ENCODE measurements around the gene PPP1R10.

PPP1R10 gene

GRCh38 chr6:30625511-30625910 lies 8.5 kb upstream of the PPP1R10 start:
- DNase-seq, result no peak

- no peak for DNase-seq
These were observed 2.5 kb upstream of the PPP1R10 start for GRCh38 chr6:30619561-30619960.

GRCh38 chr6:30618270-30618797 lies 1.3 kb upstream of the PPP1R10 start:
- DNase-seq, result no peak

GRCh38 chr6:30617565-30618269 lies 674 bp upstream of the PPP1R10 start, which contains the start of gene MRPS18B:
Gene MRPS18B, plus strand, starts transcription at chr6:30617840. Its CDS starts 26 bp downstream, at chr6:30617866.
- DNase-seq, result peak; percentile 96

- DNase-seq, result peak; percentile 46
These were observed 859 bp downstream of the PPP1R10 start for GRCh38 chr6:30615958-30616810.

GRCh38 chr6:30615219-30615957 lies 1.7 kb downstream of the PPP1R10 start:
- peak; percentile 72 for DNase-seq

- no peak for DNase-seq
These were observed 2.2 kb downstream of the PPP1R10 start for GRCh38 chr6:30614843-30615218.

GRCh38 chr6:30614044-30614842 lies 2.8 kb downstream of the PPP1R10 start:
- no peak for DNase-seq

- no peak for DNase-seq
These were observed 3.6 kb downstream of the PPP1R10 start for GRCh38 chr6:30613251-30614043.

- no peak for DNase-seq
These were observed 4.3 kb downstream of the PPP1R10 start for GRCh38 chr6:30612687-30613248.

- no peak for DNase-seq
These were observed 4.8 kb downstream of the PPP1R10 start for GRCh38 chr6:30612213-30612612.

GRCh38 chr6:30611856-30612194 lies 5.2 kb downstream of the PPP1R10 start:
- DNase-seq, result no peak

- DNase-seq, result no peak
These were observed 5.7 kb downstream of the PPP1R10 start for GRCh38 chr6:30611150-30611855.

GRCh38 chr6:30610065-30610464 lies 7.0 kb downstream of the PPP1R10 start:
- DNase-seq, result no peak

GRCh38 chr6:30603961-30604360 lies 13.1 kb downstream of the PPP1R10 start:
- DNase-seq, result no peak

- no peak for DNase-seq
These were observed 15.0 kb downstream of the PPP1R10 start for GRCh38 chr6:30601815-30602641.

- DNase-seq, result no peak
These were observed 15.6 kb downstream of the PPP1R10 start for GRCh38 chr6:30601436-30601814.

- DNase-seq, result no peak
These were observed 16.5 kb downstream of the PPP1R10 start for GRCh38 chr6:30600451-30600961.

Measured in right kidney (tissue), 1 donor.